NCI-H1436 (cell line): Measurements from ENCODE around the gene HIVEP2.

ENCODE experiments used
- DNase-seq: peaks from one replicate; lab custom pipeline; 2025; lab: John Stamatoyannopoulos, UW

HIVEP2 gene

GRCh38 chr6:142773324-142773723 is 171.7 kb downstream of the HIVEP2 start:
- DNase-seq: no peak

- DNase-seq: no peak
These were observed 173.8 kb downstream of the HIVEP2 start for GRCh38 chr6:142771162-142771561.

DNA sequence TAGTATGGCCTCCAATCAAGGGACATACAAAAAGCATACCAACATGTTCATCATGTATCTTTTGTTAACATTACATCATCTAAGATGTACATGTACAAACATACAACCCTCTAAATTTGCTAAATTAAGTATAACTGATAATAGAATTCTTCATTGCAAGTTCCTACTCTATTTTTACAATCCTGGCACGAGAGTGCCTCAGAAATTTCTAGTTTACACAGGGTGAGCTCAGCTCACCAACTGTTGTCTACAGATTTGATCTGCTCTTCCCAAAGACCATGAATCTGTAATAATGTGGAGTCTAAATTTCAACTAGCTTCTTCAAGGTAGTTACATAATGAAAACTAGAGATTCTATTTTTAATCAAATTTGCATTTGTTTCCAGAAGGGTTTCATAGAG is 179.7 kb downstream of the HIVEP2 start:
- DNase-seq: no peak

GRCh38 chr6:142764311-142764710 is 180.7 kb downstream of the HIVEP2 start:
- DNase-seq: no peak

DNA sequence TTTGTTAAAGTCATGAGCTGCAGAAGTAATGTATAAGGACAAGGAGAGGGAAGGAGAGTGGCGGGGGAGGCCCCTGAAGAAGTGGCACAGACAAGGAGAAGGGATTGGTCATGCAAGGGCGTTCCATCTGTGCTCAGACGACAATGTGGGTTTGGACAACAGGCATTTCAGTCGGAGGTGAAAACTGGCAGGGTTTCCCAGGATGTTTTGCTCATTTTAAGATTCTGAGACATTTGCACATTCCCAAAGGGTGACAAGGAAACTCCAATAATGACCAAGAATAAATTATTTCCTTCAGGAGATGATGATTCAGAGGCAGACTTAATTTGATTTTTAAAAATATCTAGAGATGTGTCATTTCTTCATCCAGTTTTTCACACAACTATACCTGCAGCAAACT is 181.8 kb downstream of the HIVEP2 start:
- no peak for DNase-seq

GRCh38 chr6:142761756-142762155 is 183.2 kb downstream of the HIVEP2 start:
- no peak for DNase-seq

GRCh38 chr6:142760152-142760551 is 184.8 kb downstream of the HIVEP2 start:
- DNase-seq: no peak

GRCh38 chr6:142758629-142759025 is 186.3 kb downstream of the HIVEP2 start:
- DNase-seq: no peak

GRCh38 chr6:142757852-142758628 is 186.9 kb downstream of the HIVEP2 start:
- DNase-seq: no peak

GRCh38 chr6:142756215-142756630 is 188.8 kb downstream of the HIVEP2 start:
- no peak for DNase-seq

GRCh38 chr6:142753196-142753595 is 191.8 kb downstream of the HIVEP2 start:
- no peak for DNase-seq

- DNase-seq: no peak
These were observed 192.6 kb downstream of the HIVEP2 start for GRCh38 chr6:142752348-142752747.

- no peak for DNase-seq
These were observed 193.5 kb downstream of the HIVEP2 start for GRCh38 chr6:142751452-142751851.

- no peak for DNase-seq
These were observed 194.0 kb downstream of the HIVEP2 start for GRCh38 chr6:142750998-142751397.

GRCh38 chr6:142749556-142749955 is 195.4 kb downstream of the HIVEP2 start:
- no peak for DNase-seq

GRCh38 chr6:142746524-142746923 is 198.5 kb downstream of the HIVEP2 start:
- no peak for DNase-seq

DNA sequence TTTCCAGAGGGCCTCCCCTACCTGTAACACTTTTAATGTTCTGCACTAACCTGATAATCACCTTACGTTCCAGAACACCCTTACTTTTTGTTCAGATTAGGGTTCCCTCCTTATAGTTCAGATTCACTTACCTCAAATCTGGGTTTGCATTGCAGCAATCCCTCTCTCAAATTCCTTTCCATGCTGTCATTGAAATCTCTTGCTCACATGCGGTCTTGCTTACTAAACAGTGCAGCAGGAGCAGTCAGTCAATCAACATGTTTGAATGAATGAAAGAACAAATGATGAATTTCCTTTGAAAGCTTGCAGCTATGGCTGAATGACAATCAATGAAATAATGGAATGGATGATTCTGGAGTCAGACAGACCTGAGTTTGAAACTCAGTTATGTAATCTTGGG is 200.1 kb downstream of the HIVEP2 start:
- DNase-seq: no peak

GRCh38 chr6:142740449-142740848 is 204.5 kb downstream of the HIVEP2 start:
- DNase-seq: no peak

DNA sequence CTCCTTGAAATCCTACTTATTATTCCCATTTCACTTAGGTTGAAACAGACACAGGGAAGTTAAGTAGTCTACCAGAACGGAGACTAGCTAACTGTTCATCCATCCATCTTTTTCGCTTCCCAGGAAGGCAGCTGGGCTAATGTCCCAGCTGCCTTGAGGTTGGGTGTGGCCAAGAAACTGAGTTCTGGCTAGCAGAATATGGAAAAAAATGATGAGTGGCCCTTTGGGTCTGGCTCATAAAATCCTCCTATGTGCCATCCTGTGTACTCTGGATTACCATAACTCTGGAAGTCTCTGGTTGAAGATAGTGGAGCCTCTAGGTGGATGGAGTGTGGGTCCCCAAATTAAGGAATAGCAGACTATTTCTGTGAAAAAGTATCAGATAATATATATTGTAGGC is 206.2 kb downstream of the HIVEP2 start:
- no peak for DNase-seq

GRCh38 chr6:142738035-142738396 is 207.0 kb downstream of the HIVEP2 start:
- no peak for DNase-seq

- DNase-seq: no peak
These were observed 207.5 kb downstream of the HIVEP2 start for GRCh38 chr6:142737368-142738034.

- DNase-seq: no peak
These were observed 209.8 kb downstream of the HIVEP2 start for GRCh38 chr6:142735204-142735603.

GRCh38 chr6:142732790-142733189 is 212.2 kb downstream of the HIVEP2 start:
- no peak for DNase-seq

- no peak for DNase-seq
These were observed 213.4 kb downstream of the HIVEP2 start for GRCh38 chr6:142731611-142732010.
